K562 (cell line): Measurements from ENCODE around the gene DHX58.

Experiments
- CTCF ChIP-seq, 3 experiments: IDR thresholded peaks in 2 of 3; conservative IDR thresholded peaks in 1 of 3; 2 replicates each; pipeline ENCODE4 v1.5.1; 2011 to 2012; ENCODE audit warnings: low read length in 3 of 3, mild to moderate bottlenecking in 3 of 3, control low read depth in 2 of 3, improper control_type of control experiment in 1 of 3, inconsistent platforms in 1 of 3, low read depth in 1 of 3, mixed read lengths in 1 of 3, moderate library complexity in 1 of 3; ENCODE audit not compliant: insufficient read depth in 2 of 3
- E4F1 ChIP-seq: fragments of 250-450 bp; sonication (Bioruptor Pico); IDR thresholded peaks from 2 replicates; pipeline ENCODE4 v1.5.0; 2021; ENCODE audit warnings: mild to moderate bottlenecking, borderline replicate concordance
- FOXM1 ChIP-seq, 2 experiments: fragments of 450-650 bp in 1 of 2; sonication (generic) in 1 of 2; formaldehyde crosslinking in 1 of 2; IDR thresholded peaks; 2 replicates each; pipeline versions ENCODE4 v1.6.1 to v1.9.0; 2017 to 2022; ENCODE audit warnings: low read depth in 2 of 2, mild to moderate bottlenecking in 2 of 2, missing genetic modification reagents in 1 of 2, moderate library complexity in 1 of 2
- MLX ChIP-seq, 2 experiments: fragments of 450-650 bp in 1 of 2; sonication (generic) in 1 of 2; formaldehyde crosslinking; conservative IDR thresholded peaks; 2 replicates each; pipeline versions ENCODE4 v1.4.0 to v1.8.1; 2020 to 2022; ENCODE audit warnings: mild to moderate bottlenecking in 1 of 2, missing genetic modification reagents in 1 of 2
- NFE2L1 ChIP-seq: fragments of 450-650 bp; IDR thresholded peaks from 2 replicates; pipeline ENCODE4 v1.6.1; 2016; ENCODE audit warnings: missing genetic modification characterization, low read depth, mild to moderate bottlenecking, missing compliant biosample characterization, moderate library complexity, borderline replicate concordance
- RUNX1 ChIP-seq: sonication (generic); IDR thresholded peaks from 2 replicates; pipeline ENCODE4 v1.6.1; 2016; ENCODE audit warnings: antibody characterized with exemption, low read depth
- SREBF1 ChIP-seq: fragments of 150-350 bp; IDR thresholded peaks from 2 replicates; pipeline ENCODE4 v1.6.1; 2014; ENCODE audit warnings: antibody characterized with exemption, low read depth, low read length, borderline replicate concordance
- ZNF224 ChIP-seq: sonication (generic); formaldehyde crosslinking; IDR thresholded peaks from 2 replicates; pipeline ENCODE4 v1.8.0; 2022; ENCODE audit warnings: mild to moderate bottlenecking, missing genetic modification reagents

- TF ChIP-seq E4F1 (CRISPR knock-in tag) (no peak), SREBF1 (no peak), CTCF (IDR thresholded peaks at IDR 0.05 in 2 of 3, conservative IDR thresholded peaks at IDR 0.05 in 1 of 3; ENCODE audit: insufficient read depth in 2 of 3, low read depth in 1 of 3, low read length in 3 of 3) (no peak), FOXM1 (IDR thresholded peaks at IDR 0.05; ENCODE audit: low read depth) (no peak), FOXM1 (CRISPR knock-in tag; IDR thresholded peaks at IDR 0.05; ENCODE audit: low read depth) (no peak), NFE2L1 (tag) (no peak), RUNX1 (no peak), ZNF224 (CRISPR knock-in tag) (no peak), MLX (CRISPR knock-in tag; conservative IDR thresholded peaks at IDR 0.05) (no peak)
These were observed 23.4 kb upstream of the DHX58 start for GRCh38 chr17:42135664-42136653.
